NCI-H2171 (cell line): ENCODE measurements around the gene SLC25A29.

Experiments used
- DNase-seq: peaks from one replicate; lab custom pipeline; 2025; lab: John Stamatoyannopoulos, UW

The SLC25A29 gene

GRCh38 chr14:100281286-100282082 lies 24.8 kb downstream of the SLC25A29 start:
- no peak for DNase-seq

- DNase-seq = no peak
These were observed 26.7 kb downstream of the SLC25A29 start for GRCh38 chr14:100279563-100279962.

- DNase-seq = no peak
These were observed 27.1 kb downstream of the SLC25A29 start for GRCh38 chr14:100279133-100279532.

GRCh38 chr14:100278702-100279101 lies 27.5 kb downstream of the SLC25A29 start:
- DNase-seq = no peak

GRCh38 chr14:100275214-100275613 lies 31.0 kb downstream of the SLC25A29 start:
- DNase-seq = no peak

- no peak for DNase-seq
These were observed 32.0 kb downstream of the SLC25A29 start for GRCh38 chr14:100274250-100274649.

GRCh38 chr14:100271247-100271939 lies 34.9 kb downstream of the SLC25A29 start:
- DNase-seq = no peak

GRCh38 chr14:100268591-100269207 lies 37.5 kb downstream of the SLC25A29 start:
- no peak for DNase-seq

- DNase-seq = no peak
These were observed 38.3 kb downstream of the SLC25A29 start for GRCh38 chr14:100267990-100268389.

GRCh38 chr14:100263141-100263540 lies 43.1 kb downstream of the SLC25A29 start:
- no peak for DNase-seq

GRCh38 chr14:100262545-100262944 lies 43.7 kb downstream of the SLC25A29 start:
- no peak for DNase-seq

GRCh38 chr14:100261621-100262020 lies 44.6 kb downstream of the SLC25A29 start:
- no peak for DNase-seq

GRCh38 chr14:100256339-100256895 lies 49.8 kb downstream of the SLC25A29 start:
- no peak for DNase-seq

GRCh38 chr14:100252684-100253083 lies 53.6 kb downstream of the SLC25A29 start:
- DNase-seq = no peak

- no peak for DNase-seq
These were observed 55.3 kb downstream of the SLC25A29 start for GRCh38 chr14:100250732-100251465.

- peak; percentile 66 for DNase-seq
These were observed 59.3 kb downstream of the SLC25A29 start for GRCh38 chr14:100246809-100247428.

GRCh38 chr14:100243020-100243419 lies 63.2 kb downstream of the SLC25A29 start:
- no peak for DNase-seq

- no peak for DNase-seq
These were observed 65.0 kb downstream of the SLC25A29 start for GRCh38 chr14:100241279-100241678.
